IMR-90 (cell line): ENCODE measurements around the gene IGF1R.

Source experiments
- CTCF ChIP-seq: conservative IDR thresholded peaks from 2 replicates; pipeline ENCODE4 v1.5.1; 2012; ENCODE audit warnings: mild to moderate bottlenecking, low read depth, low read length, improper control_type of control experiment
- POLR2A ChIP-seq: IDR thresholded peaks from 2 replicates; pipeline ENCODE4 v1.6.1; 2012; ENCODE audit warnings: mild to moderate bottlenecking, low read depth, low read length
- RCOR1 ChIP-seq: IDR thresholded peaks from 2 replicates; pipeline ENCODE4 v1.6.1; 2012; ENCODE audit warnings: mild to moderate bottlenecking, low read length, improper control_type of control experiment; ENCODE audit not compliant: insufficient replicate concordance
- RFX5 ChIP-seq: IDR thresholded peaks from 2 replicates; pipeline ENCODE4 v1.8.0; 2012; ENCODE audit warnings: low read depth, mild to moderate bottlenecking, low read length, moderate library complexity

GRCh38 chr15:98794748-98795147 is 146.4 kb downstream of the IGF1R start:
- TF ChIP-seq POLR2A (no peak), CTCF (no peak), RCOR1 (no peak), RFX5 (no peak)
